Heart left ventricle (tissue), 13 donors: ENCODE data around the gene HSD11B1.

ENCODE experiments used
- POLR2A ChIP-seq, 2 donors: fragments of 450-650 bp; IDR thresholded peaks; one replicate each; pipeline ENCODE4 v1.6.1; 2017; ENCODE audit warnings: antibody characterized with exemption in 2 of 2, mild to moderate bottlenecking in 2 of 2, moderate library complexity in 2 of 2
- TF ChIP-seq, protein P1 (sequence below), 12 donors: fragments of 200-600 bp; sonication (generic) in 4 of 12; IDR thresholded peaks; one replicate each; pipeline versions ENCODE4 v1.5.0 to v1.8.0; 2018 to 2022; ENCODE audit warnings: antibody characterized with exemption in 12 of 12, mild to moderate bottlenecking in 5 of 12
- donor health status: ischemic (EF 13 %, LVEDD 7.1; RV severe dilation, severe dysfunction).
- donor health status: DM: no; HTN: yes; CAD: no.
- donor health status: DM: no; HTN: no; CAD: no.
- donor health status: ischemic (EF 25% LVEDD 6.9; RV normal size, moderate dysfunction).
- donor health status: ischemic (EF 25% LVEDD 5.7; RV mildly dilated, moderate dysfunction).
- donor health status: ischemic (EF 35%, LVEDD 5.7; RV mildly dilated, moderate dysfunction).
- donor health status: nonischemic (EF 11% LVEDD 7.7; RV severe dilation, severe dysfunction).
- donor health status: DM: yes; HTN: yes; CAD: no.
- donor health status: PGD.
- donor health status: ischemic (EF 29% LVEDD 5.4; RV normal size, mild dysfunction).
- donor health status: nonischemic (EF 23%, LVEDD 6.1; RV moderate dilation, normal function).

DNA sequence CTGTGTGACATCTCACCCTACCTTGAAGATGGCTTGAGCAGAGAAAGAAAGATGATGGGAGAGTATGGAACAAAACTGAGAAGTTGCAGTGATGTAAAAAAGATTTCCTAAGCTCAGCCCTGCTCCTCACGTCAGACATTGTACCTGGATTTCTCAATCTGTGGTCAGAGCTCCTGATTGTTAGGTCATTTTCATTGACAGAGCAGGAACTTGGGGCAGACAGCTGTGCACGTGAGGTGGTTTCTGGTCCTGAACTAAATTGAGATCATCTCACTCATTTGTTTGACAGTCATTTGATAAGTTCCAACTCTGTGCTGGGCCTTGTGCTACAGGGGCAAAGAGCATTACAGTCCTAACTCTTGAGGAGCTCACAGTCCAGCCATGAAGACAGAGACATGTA, 61.4 kb downstream of the HSD11B1 start:
- TF ChIP-seq, protein P1, sequence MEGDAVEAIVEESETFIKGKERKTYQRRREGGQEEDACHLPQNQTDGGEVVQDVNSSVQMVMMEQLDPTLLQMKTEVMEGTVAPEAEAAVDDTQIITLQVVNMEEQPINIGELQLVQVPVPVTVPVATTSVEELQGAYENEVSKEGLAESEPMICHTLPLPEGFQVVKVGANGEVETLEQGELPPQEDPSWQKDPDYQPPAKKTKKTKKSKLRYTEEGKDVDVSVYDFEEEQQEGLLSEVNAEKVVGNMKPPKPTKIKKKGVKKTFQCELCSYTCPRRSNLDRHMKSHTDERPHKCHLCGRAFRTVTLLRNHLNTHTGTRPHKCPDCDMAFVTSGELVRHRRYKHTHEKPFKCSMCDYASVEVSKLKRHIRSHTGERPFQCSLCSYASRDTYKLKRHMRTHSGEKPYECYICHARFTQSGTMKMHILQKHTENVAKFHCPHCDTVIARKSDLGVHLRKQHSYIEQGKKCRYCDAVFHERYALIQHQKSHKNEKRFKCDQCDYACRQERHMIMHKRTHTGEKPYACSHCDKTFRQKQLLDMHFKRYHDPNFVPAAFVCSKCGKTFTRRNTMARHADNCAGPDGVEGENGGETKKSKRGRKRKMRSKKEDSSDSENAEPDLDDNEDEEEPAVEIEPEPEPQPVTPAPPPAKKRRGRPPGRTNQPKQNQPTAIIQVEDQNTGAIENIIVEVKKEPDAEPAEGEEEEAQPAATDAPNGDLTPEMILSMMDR (IDR thresholded peaks at IDR 0.05), result no peak
- TF ChIP-seq POLR2A (IDR thresholded peaks at IDR 0.05), result no peak
